PFSK-1 (cell line): ENCODE results near the gene ZHX3.

Source experiments
- POLR2AphosphoS5 ChIP-seq: IDR thresholded peaks from 2 replicates; pipeline ENCODE4 v1.6.1; 2012; ENCODE audit warnings: low read depth, mild to moderate bottlenecking, control low read depth, low read length, moderate library complexity
- TAF1 ChIP-seq: IDR thresholded peaks from 2 replicates; pipeline ENCODE4 v1.6.1; 2012; ENCODE audit warnings: low read length, control low read depth, borderline replicate concordance; ENCODE audit not compliant: insufficient read depth
- TF ChIP-seq, protein P1 (sequence below), 2 experiments: IDR thresholded peaks; 2 replicates each; pipeline versions ENCODE4 v1.6.1 to v1.8.0; 2011 to 2012; ENCODE audit warnings: low read depth in 2 of 2, low read length in 2 of 2, control low read depth in 1 of 2, inconsistent platforms in 1 of 2, mild to moderate bottlenecking in 1 of 2, moderate library complexity in 1 of 2; ENCODE audit not compliant: insufficient read depth in 1 of 2

DNA sequence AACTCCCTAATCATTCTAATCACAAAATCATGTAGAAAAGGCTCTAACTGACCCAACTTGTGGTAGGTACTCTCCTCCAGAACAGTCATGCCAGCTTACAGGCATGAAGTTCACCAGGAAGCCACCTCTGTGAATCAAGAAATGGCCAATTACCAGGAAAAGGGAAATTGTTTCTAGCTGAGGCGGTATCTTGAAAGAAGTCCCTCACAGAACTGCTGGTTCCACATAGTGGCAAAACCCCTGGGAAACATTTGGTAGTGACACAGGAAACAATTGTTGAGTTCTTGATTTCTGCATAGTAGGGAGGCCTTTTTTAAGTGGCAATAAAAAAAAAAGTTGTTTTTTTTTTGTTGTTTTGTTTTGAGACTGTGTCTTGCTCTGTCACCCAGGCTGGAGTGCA lies 3.4 kb upstream of the ZHX3 start:
- TF ChIP-seq POLR2AphosphoS5, result no peak
- TF ChIP-seq TAF1, result no peak
- TF ChIP-seq, protein P1, sequence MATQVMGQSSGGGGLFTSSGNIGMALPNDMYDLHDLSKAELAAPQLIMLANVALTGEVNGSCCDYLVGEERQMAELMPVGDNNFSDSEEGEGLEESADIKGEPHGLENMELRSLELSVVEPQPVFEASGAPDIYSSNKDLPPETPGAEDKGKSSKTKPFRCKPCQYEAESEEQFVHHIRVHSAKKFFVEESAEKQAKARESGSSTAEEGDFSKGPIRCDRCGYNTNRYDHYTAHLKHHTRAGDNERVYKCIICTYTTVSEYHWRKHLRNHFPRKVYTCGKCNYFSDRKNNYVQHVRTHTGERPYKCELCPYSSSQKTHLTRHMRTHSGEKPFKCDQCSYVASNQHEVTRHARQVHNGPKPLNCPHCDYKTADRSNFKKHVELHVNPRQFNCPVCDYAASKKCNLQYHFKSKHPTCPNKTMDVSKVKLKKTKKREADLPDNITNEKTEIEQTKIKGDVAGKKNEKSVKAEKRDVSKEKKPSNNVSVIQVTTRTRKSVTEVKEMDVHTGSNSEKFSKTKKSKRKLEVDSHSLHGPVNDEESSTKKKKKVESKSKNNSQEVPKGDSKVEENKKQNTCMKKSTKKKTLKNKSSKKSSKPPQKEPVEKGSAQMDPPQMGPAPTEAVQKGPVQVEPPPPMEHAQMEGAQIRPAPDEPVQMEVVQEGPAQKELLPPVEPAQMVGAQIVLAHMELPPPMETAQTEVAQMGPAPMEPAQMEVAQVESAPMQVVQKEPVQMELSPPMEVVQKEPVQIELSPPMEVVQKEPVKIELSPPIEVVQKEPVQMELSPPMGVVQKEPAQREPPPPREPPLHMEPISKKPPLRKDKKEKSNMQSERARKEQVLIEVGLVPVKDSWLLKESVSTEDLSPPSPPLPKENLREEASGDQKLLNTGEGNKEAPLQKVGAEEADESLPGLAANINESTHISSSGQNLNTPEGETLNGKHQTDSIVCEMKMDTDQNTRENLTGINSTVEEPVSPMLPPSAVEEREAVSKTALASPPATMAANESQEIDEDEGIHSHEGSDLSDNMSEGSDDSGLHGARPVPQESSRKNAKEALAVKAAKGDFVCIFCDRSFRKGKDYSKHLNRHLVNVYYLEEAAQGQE (IDR thresholded peaks at IDR 0.05; ENCODE audit: insufficient read depth in 1 of 2, low read depth in 2 of 2, low read length in 2 of 2), result no peak
